T-helper 2 cell treated with Interferon-gamma antibody and Interleukin-4, amounts not matched to agents 5 μg/mL and 100 μg/mL, for 36 hours (primary cell): Measurements from ENCODE around the gene CES5A.
"Not testable (repeated sequence)": the region's sequence is repeated elsewhere in the genome, so short reads cannot be mapped to it uniquely, and the experiment has no call there.

Experiments
- DNase-seq: peaks from one replicate; pipeline ENCODE4 v3.0.0; 2021; ENCODE audit warnings: low spot score
- H3K27ac Mint-ChIP-seq: one replicate; pipeline ENCODE4 v1.8.0; 2021; ENCODE audit warnings: mild to moderate bottlenecking, mixed read lengths
- H3K27me3 Mint-ChIP-seq: one replicate; pipeline ENCODE4 v1.8.0; 2021; ENCODE audit warnings: low read depth, mixed read lengths
- H3K36me3 Mint-ChIP-seq: one replicate; pipeline ENCODE4 v1.8.0; 2021; ENCODE audit warnings: low read depth, mixed read lengths
- H3K4me1 Mint-ChIP-seq: one replicate; pipeline ENCODE4 v1.8.0; 2021; ENCODE audit warnings: low read depth, mixed read lengths
- H3K4me3 Mint-ChIP-seq: one replicate; pipeline ENCODE4 v1.8.0; 2022; ENCODE audit warnings: mild to moderate bottlenecking, moderate library complexity, mixed read lengths
- H3K9me3 Mint-ChIP-seq: one replicate; pipeline ENCODE4 v1.8.0; 2021; ENCODE audit warnings: mixed read lengths

CES5A gene

GRCh38 chr16:55830658-55831294 is 44.4 kb downstream of the CES5A start:
- H3K27me3 Mint-ChIP-seq = no peaks in the 10 kb centered on the region
- no peaks in the 10 kb centered on the region for H3K36me3 Mint-ChIP-seq
- H3K9me3 Mint-ChIP-seq = no peaks in the 10 kb centered on the region
- H3K4me1 Mint-ChIP-seq = no peaks in the 10 kb centered on the region
- H3K4me3 Mint-ChIP-seq = no peak overlapping the region
- DNase-seq = no peak
- no peak overlapping the region for H3K27ac Mint-ChIP-seq

- H3K9me3 Mint-ChIP-seq, H3K27me3 Mint-ChIP-seq, H3K4me3 Mint-ChIP-seq, H3K36me3 Mint-ChIP-seq, DNase-seq, H3K27ac Mint-ChIP-seq, H3K4me1 Mint-ChIP-seq: not testable (repeated sequence)
Measured at GRCh38 chr16:55829232-55829631, 45.9 kb downstream of the CES5A start.

- no peaks in the 10 kb centered on the region for H3K27me3 Mint-ChIP-seq
- no peaks in the 10 kb centered on the region for H3K36me3 Mint-ChIP-seq
- H3K9me3 Mint-ChIP-seq = no peaks in the 10 kb centered on the region
- no peak overlapping the region for H3K27ac Mint-ChIP-seq
- H3K4me1 Mint-ChIP-seq = no peaks in the 10 kb centered on the region
- DNase-seq = no peak
- no peak overlapping the region for H3K4me3 Mint-ChIP-seq
Measured at GRCh38 chr16:55828680-55829079, 46.5 kb downstream of the CES5A start.

GRCh38 chr16:55825115-55825728 is 50.0 kb downstream of the CES5A start:
- no peaks in the 10 kb centered on the region for H3K4me1 Mint-ChIP-seq

GRCh38 chr16:55824473-55825000 is 50.6 kb downstream of the CES5A start:
- no peaks in the 10 kb centered on the region for H3K36me3 Mint-ChIP-seq
- no peaks in the 10 kb centered on the region for H3K4me1 Mint-ChIP-seq
- H3K27ac Mint-ChIP-seq = no peak overlapping the region
- H3K9me3 Mint-ChIP-seq = no peaks in the 10 kb centered on the region
- H3K4me3 Mint-ChIP-seq = no peak overlapping the region
- no peaks in the 10 kb centered on the region for H3K27me3 Mint-ChIP-seq
- no peak for DNase-seq

More at GRCh38 chr16:55825115-55825728, 50.0 kb downstream of the CES5A start:
- no peaks in the 10 kb centered on the region for H3K36me3 Mint-ChIP-seq
- no peaks in the 10 kb centered on the region for H3K27me3 Mint-ChIP-seq
- no peak overlapping the region for H3K4me3 Mint-ChIP-seq
- no peaks in the 10 kb centered on the region for H3K9me3 Mint-ChIP-seq
- no peak for DNase-seq
- no peak overlapping the region for H3K27ac Mint-ChIP-seq

GRCh38 chr16:55822280-55822810 is 52.8 kb downstream of the CES5A start:
- DNase-seq = no peak
- Mint-ChIP-seq H3K9me3 (no peaks in the 10 kb centered on the region), H3K4me1 (no peaks in the 10 kb centered on the region), H3K36me3 (no peaks in the 10 kb centered on the region), H3K27ac (no peak overlapping the region), H3K27me3 (no peaks in the 10 kb centered on the region), H3K4me3 (no peak overlapping the region)

GRCh38 chr16:55821210-55821609 is 54.0 kb downstream of the CES5A start:
- Mint-ChIP-seq H3K4me1 (no peaks in the 10 kb centered on the region), H3K4me3 (no peak overlapping the region), H3K27me3 (no peaks in the 10 kb centered on the region)

GRCh38 chr16:55820615-55821014 is 54.6 kb downstream of the CES5A start:
- DNase-seq = no peak
- Mint-ChIP-seq H3K4me3 (no peak overlapping the region), H3K27ac (no peak overlapping the region), H3K4me1 (no peaks in the 10 kb centered on the region), H3K27me3 (peaks cover 2% of the 10 kb centered on the region), H3K36me3 (no peaks in the 10 kb centered on the region), H3K9me3 (no peaks in the 10 kb centered on the region)

More at GRCh38 chr16:55821210-55821609, 54.0 kb downstream of the CES5A start:
- no peak for DNase-seq
- Mint-ChIP-seq H3K27ac (no peak overlapping the region), H3K36me3 (no peaks in the 10 kb centered on the region), H3K9me3 (no peaks in the 10 kb centered on the region)

- no peak overlapping the region for H3K4me3 Mint-ChIP-seq
- no peak for DNase-seq
- no peak overlapping the region for H3K27ac Mint-ChIP-seq
- H3K4me1 Mint-ChIP-seq = no peaks in the 10 kb centered on the region
- H3K9me3 Mint-ChIP-seq = no peaks in the 10 kb centered on the region
- no peaks in the 10 kb centered on the region for H3K36me3 Mint-ChIP-seq
- H3K27me3 Mint-ChIP-seq = peaks cover 5% of the 10 kb centered on the region
Measured at GRCh38 chr16:55817236-55817912, 57.8 kb downstream of the CES5A start.

GRCh38 chr16:55816222-55816621 is 59.0 kb downstream of the CES5A start:
- not testable (repeated sequence) for H3K4me3 Mint-ChIP-seq, H3K4me1 Mint-ChIP-seq, H3K36me3 Mint-ChIP-seq, H3K27me3 Mint-ChIP-seq, H3K27ac Mint-ChIP-seq, H3K9me3 Mint-ChIP-seq, DNase-seq

- no peak overlapping the region for H3K4me3 Mint-ChIP-seq
- H3K36me3 Mint-ChIP-seq = no peaks in the 10 kb centered on the region
- H3K27me3 Mint-ChIP-seq = peaks cover 8% of the 10 kb centered on the region
- no peak overlapping the region for H3K27ac Mint-ChIP-seq
- H3K9me3 Mint-ChIP-seq = no peaks in the 10 kb centered on the region
- DNase-seq = no peak
- no peaks in the 10 kb centered on the region for H3K4me1 Mint-ChIP-seq
Measured at GRCh38 chr16:55815320-55815719, 59.9 kb downstream of the CES5A start.

GRCh38 chr16:55814174-55814573 is 61.0 kb downstream of the CES5A start:
- H3K9me3 Mint-ChIP-seq, H3K4me1 Mint-ChIP-seq, DNase-seq, H3K36me3 Mint-ChIP-seq, H3K4me3 Mint-ChIP-seq, H3K27ac Mint-ChIP-seq, H3K27me3 Mint-ChIP-seq: not testable (repeated sequence)

GRCh38 chr16:55813730-55814129 is 61.4 kb downstream of the CES5A start:
- not testable (repeated sequence) for H3K4me3 Mint-ChIP-seq, H3K27me3 Mint-ChIP-seq, H3K9me3 Mint-ChIP-seq, H3K4me1 Mint-ChIP-seq, H3K36me3 Mint-ChIP-seq, H3K27ac Mint-ChIP-seq, DNase-seq

- Mint-ChIP-seq H3K36me3 (no peaks in the 10 kb centered on the region), H3K4me3 (no peak overlapping the region), H3K9me3 (no peaks in the 10 kb centered on the region), H3K27ac (no peak overlapping the region), H3K4me1 (no peaks in the 10 kb centered on the region), H3K27me3 (peaks cover 8% of the 10 kb centered on the region)
- no peak for DNase-seq
Measured at GRCh38 chr16:55812951-55813350, 62.2 kb downstream of the CES5A start.
